Liver (tissue), 10 donors: ENCODE results near the gene OR2G3. TPM values are rescaled to one million over a fixed set of nuclear protein-coding genes. Genes with fewer than 3 reads are reported as not detected.

Experiments used
- DNase-seq: peaks from one replicate; pipeline ENCODE4 v3.0.0-alpha.2; 2017; ENCODE audit warnings: low spot score
- H3K27ac ChIP-seq, 2 donors: one replicate each; pipeline ENCODE4 v1.7.0; 2013; ENCODE audit warnings: inconsistent platforms in 2 of 2, low read length in 2 of 2, control low read depth in 1 of 2, low read depth in 1 of 2, mild to moderate bottlenecking in 1 of 2
- H3K27me3 ChIP-seq, 4 donors: one replicate each; pipeline versions ENCODE4 v1.6.1 to v1.7.0; 2013; ENCODE audit warnings: low read length in 3 of 4, inconsistent platforms in 1 of 4, mild to moderate bottlenecking in 1 of 4, moderate library complexity in 1 of 4; ENCODE audit not compliant: control insufficient read depth in 4 of 4, insufficient read depth in 4 of 4
- H3K36me3 ChIP-seq, 4 donors: one replicate each; pipeline versions ENCODE4 v1.6.1 to v1.7.0; 2013; ENCODE audit warnings: low read length in 3 of 4, mild to moderate bottlenecking in 3 of 4, low read depth in 1 of 4, moderate library complexity in 1 of 4; ENCODE audit not compliant: control insufficient read depth in 4 of 4, insufficient read depth in 3 of 4
- H3K4me1 ChIP-seq, 4 donors: one replicate each; pipeline versions ENCODE4 v1.6.1 to v1.7.0; 2013; ENCODE audit warnings: low read length in 3 of 4, mild to moderate bottlenecking in 3 of 4, moderate library complexity in 1 of 4; ENCODE audit not compliant: control insufficient read depth in 4 of 4, insufficient read depth in 4 of 4
- H3K4me3 ChIP-seq, 3 donors: one replicate each; pipeline versions ENCODE4 v1.6.1 to v1.7.0; 2013; ENCODE audit warnings: low read length in 3 of 3, control low read depth in 1 of 3, low read depth in 1 of 3, mild to moderate bottlenecking in 1 of 3
- H3K9ac ChIP-seq, 2 donors: one replicate each; pipeline ENCODE4 v1.7.0; 2013; ENCODE audit warnings: low read length in 2 of 2, mild to moderate bottlenecking in 2 of 2, moderate library complexity in 2 of 2, control low read depth in 1 of 2, low read depth in 1 of 2
- H3K9me3 ChIP-seq, 4 donors: one replicate each; pipeline versions ENCODE4 v1.6.1 to v1.7.0; 2013; ENCODE audit warnings: low read length in 3 of 4; ENCODE audit not compliant: control insufficient read depth in 4 of 4
- HNF4A ChIP-seq, 2 donors: conservative IDR thresholded peaks; 2 replicates each; pipeline ENCODE4 v1.6.1; 2016; ENCODE audit warnings: antibody characterized with exemption in 2 of 2, mild to moderate bottlenecking in 2 of 2
- WGBS: extraction: QIAGEN DNeasy Blood & Tissue Kit; methylation state at CpG from one replicate; pipeline ENCODE4 v1.1.7; 2013; 5-methylcytosine and 5-hydroxymethylcytosine counted together
- polyA plus RNA-seq, 2 donors: library from polyadenylated mRNA; stranded (reverse) in 1 of 2; unstranded in 1 of 2; fragments of 200-250 nt in 1 of 2; fragments of >200 nt in 1 of 2; fragmentation: Nextera tagmentation in 1 of 2; extraction: Ambion mirVana in 1 of 2; gene quantifications; one replicate each; pipeline versions ENCODE4 v1.2.1 to v1.2.3, GENCODE V29; 2013 to 2015
- small RNA-seq: library from RNA; depleted of rRNA; stranded (forward); fragments of <200 nt; gene quantifications from one replicate; pipeline ENCODE3, GENCODE V24; 2014
- total RNA-seq, 2 donors: library from RNA; depleted of rRNA; stranded (reverse); fragments of >200 nt; gene quantifications; one replicate each; pipeline ENCODE4 v1.2.3, GENCODE V29; 2014
- donor health status: healthy.
- donor health status: healthy.
- donor health status: healthy.
- donor health status: healthy.
- donor health status: healthy.

The OR2G3 gene
- total and polyA plus RNA-seq, 4 donors = not detected

- Histone ChIP-seq H3K4me1 (no peaks in the 10 kb centered on the region), H3K9me3 (no peaks in the 10 kb centered on the region), H3K27ac (no peak overlapping the region), H3K27me3 (no peaks in the 10 kb centered on the region), H3K36me3 (no peaks in the 10 kb centered on the region), H3K4me3 (no peak overlapping the region), H3K9ac (no peak overlapping the region)
- no peak for DNase-seq
- no peak for TF ChIP-seq HNF4A (conservative IDR thresholded peaks at IDR 0.05)
- 73% methylated on average over 1 of the region's 1 CpG for WGBS
Measured at GRCh38 chr1:247653040-247653439, 47.7 kb downstream of the OR2G3 start.

Small RNAs within 50 kb of the gene (small RNA-seq; reads per million reads assigned to genes)
- not detected for gene RF00026

Other genes starting within 250 kb of the OR2G3 start
- gene NLRP3, start 189.4 kb upstream of the OR2G3 start, total RNA-seq = 1 to 10 TPM in 1 of 2 donors, under 1 TPM in 1; 0.84 to 1.9 TPM
- under 1 TPM; 0.28 to 0.39 TPM for gene NLRP3, start 189.4 kb upstream of the OR2G3 start, polyA plus RNA-seq
- gene OR2B11, start 147.5 kb upstream of the OR2G3 start, total RNA-seq = not detected
- gene OR2B11, start 147.5 kb upstream of the OR2G3 start, polyA plus RNA-seq = not detected
- under 1 TPM in 1 of 2 donors, not detected in 1; 0.05 TPM for gene OR2C3, start 69.1 kb upstream of the OR2G3 start, total RNA-seq
- not detected for gene OR2C3, start 69.1 kb upstream of the OR2G3 start, polyA plus RNA-seq
- 1 to 10 TPM in 1 of 2 donors, not detected in 1; 1.8 TPM for gene GCSAML, start 56.5 kb upstream of the OR2G3 start, total RNA-seq
- gene GCSAML, start 56.5 kb upstream of the OR2G3 start, polyA plus RNA-seq = under 1 TPM in 1 of 2 donors, not detected in 1; 0.03 TPM
- gene OR2G2, start 17.2 kb upstream of the OR2G3 start, total RNA-seq = not detected
- not detected for gene OR2G2, start 17.2 kb upstream of the OR2G3 start, polyA plus RNA-seq
- not detected for gene OR13G1, start 74.2 kb downstream of the OR2G3 start, total RNA-seq
- not detected for gene OR13G1, start 74.2 kb downstream of the OR2G3 start, polyA plus RNA-seq
- gene OR6F1, start 111.1 kb downstream of the OR2G3 start, total RNA-seq = not detected
- gene OR6F1, start 111.1 kb downstream of the OR2G3 start, polyA plus RNA-seq = not detected
- not detected for gene OR14K1, start 133.0 kb downstream of the OR2G3 start, total RNA-seq
- not detected for gene OR14K1, start 133.0 kb downstream of the OR2G3 start, polyA plus RNA-seq
- not detected for gene OR14A2, start 142.6 kb downstream of the OR2G3 start, total RNA-seq
- gene OR14A2, start 142.6 kb downstream of the OR2G3 start, polyA plus RNA-seq = not detected
- not detected for gene OR1C1, start 155.0 kb downstream of the OR2G3 start, total RNA-seq
- not detected for gene OR1C1, start 155.0 kb downstream of the OR2G3 start, polyA plus RNA-seq
- gene OR14A16, start 218.5 kb downstream of the OR2G3 start, total RNA-seq = not detected
- not detected for gene OR14A16, start 218.5 kb downstream of the OR2G3 start, polyA plus RNA-seq
- not detected for gene OR11L1, start 236.3 kb downstream of the OR2G3 start, total RNA-seq
- gene OR11L1, start 236.3 kb downstream of the OR2G3 start, polyA plus RNA-seq = not detected